Prostate gland (tissue), 2 donors: ENCODE data around the gene FNDC5. TPM values are rescaled to one million over a fixed set of nuclear protein-coding genes. Genes with fewer than 3 reads are reported as not detected.

Source experiments
- DNase-seq: peaks from one replicate; pipeline ENCODE4 v3.0.0-alpha.2; 2019; ENCODE audit warnings: low spot score
- H3K27ac ChIP-seq, 2 donors: fragments of 200-600 bp; sonication (generic); 2 replicates each; pipeline ENCODE4 v1.5.1; 2017 to 2019
- H3K27me3 ChIP-seq: fragments of 200-600 bp; sonication (generic); replicated peaks from 2 replicates; pipeline ENCODE4 v1.5.1; 2019; ENCODE audit not compliant: insufficient read depth
- H3K36me3 ChIP-seq, 2 donors: fragments of 200-600 bp; sonication (generic); 1 replicate in 1 of 2; 2 replicates in 1 of 2; pipeline versions ENCODE4 v1.5.1 to v1.8.1; 2017 to 2019
- H3K4me1 ChIP-seq: fragments of 200-600 bp; sonication (generic); replicated peaks from 2 replicates; pipeline ENCODE4 v1.5.1; 2019
- H3K4me3 ChIP-seq, 2 donors: fragments of 200-600 bp; sonication (generic); 2 replicates each; pipeline ENCODE4 v1.5.1; 2017 to 2019
- H3K9me3 ChIP-seq: fragments of 200-600 bp; sonication (generic); 2 replicates; pipeline ENCODE4 v1.5.1; 2017
- CTCF ChIP-seq, 4 experiments: fragments of 200-600 bp in 2 of 4; fragments of 450-650 bp in 2 of 4; sonication (generic) in 2 of 4; IDR thresholded peaks; 1 replicate in 3 of 4; 2 replicates in 1 of 4; pipeline ENCODE4 v1.5.1; 2016 to 2019; ENCODE audit warnings: antibody characterized with exemption in 4 of 4, mild to moderate bottlenecking in 2 of 4, moderate library complexity in 2 of 4
- POLR2A ChIP-seq: fragments of 450-650 bp; IDR thresholded peaks from one replicate; pipeline ENCODE4 v1.6.1; 2016; ENCODE audit warnings: antibody characterized with exemption, mild to moderate bottlenecking
- POLR2AphosphoS5 ChIP-seq: sonication (generic); formaldehyde crosslinking; IDR thresholded peaks from one replicate; pipeline ENCODE4 v1.6.1; 2017; ENCODE audit warnings: antibody characterized with exemption
- WGBS: methylation state at CpG from one replicate; pipeline ENCODE4 v1.1.5; 2018; 5-methylcytosine and 5-hydroxymethylcytosine counted together
- intact Hi-C: fragments of 100-400 bp; cut with DNase I; formaldehyde crosslinking; loops from one replicate; pipeline ENCODE4 v1.14.2; 2022
- total RNA-seq, 2 donors: library from RNA; depleted of rRNA; stranded (reverse); fragments of >200 nt; gene quantifications; one replicate each; pipeline ENCODE4 v1.1.0, GENCODE V29; 2016

The FNDC5 gene
- total RNA-seq, 2 donors from 2014 or later: 1.5 to 19.1 TPM

GRCh38 chr1:32904797-32905196, 34.1 kb upstream of the FNDC5 start:
- Histone ChIP-seq H3K27ac (peak overlapping the region in 1 of 2 donors; percentile 3), H3K9me3 (no peaks in the 10 kb centered on the region), H3K4me1 (no peaks in the 10 kb centered on the region), H3K36me3 (no peaks in the 10 kb centered on the region), H3K4me3 (no peak overlapping the region), H3K27me3 (no peaks in the 10 kb centered on the region)
- no peak for DNase-seq
- intact Hi-C loops: no loop called here
- TF ChIP-seq CTCF (IDR thresholded peaks at IDR 0.05) (no peak), POLR2A (no peak), POLR2AphosphoS5 (peak; percentile 2)
- WGBS: 63% methylated on average over 2 of the region's 2 CpGs

- DNase-seq: no peak
Observed at GRCh38 chr1:32903991-32904785, 33.5 kb upstream of the FNDC5 start.

GRCh38 chr1:32902535-32902920, 31.8 kb upstream of the FNDC5 start:
- intact Hi-C loops: no loop called here
- Histone ChIP-seq H3K27ac (no peak overlapping the region), H3K4me1 (no peaks in the 10 kb centered on the region), H3K4me3 (no peak overlapping the region), H3K9me3 (no peaks in the 10 kb centered on the region), H3K36me3 (no peaks in the 10 kb centered on the region), H3K27me3 (no peaks in the 10 kb centered on the region)
- WGBS: 78% methylated on average over 6 of the region's 6 CpGs
- DNase-seq: no peak
- TF ChIP-seq POLR2A (no peak), CTCF (IDR thresholded peaks at IDR 0.05) (no peak), POLR2AphosphoS5 (no peak)

More at GRCh38 chr1:32903991-32904785, 33.5 kb upstream of the FNDC5 start:
- intact Hi-C loops: no loop called here
- Histone ChIP-seq H3K36me3 (no peaks in the 10 kb centered on the region), H3K27ac (peak overlapping the region in 1 of 2 donors; percentile 3), H3K4me3 (no peak overlapping the region), H3K27me3 (no peaks in the 10 kb centered on the region), H3K9me3 (no peaks in the 10 kb centered on the region), H3K4me1 (no peaks in the 10 kb centered on the region)
- TF ChIP-seq POLR2AphosphoS5 (peak; percentile 7), CTCF (IDR thresholded peaks at IDR 0.05) (no peak), POLR2A (no peak)
- 72% methylated on average over 3 of the region's 3 CpGs for WGBS

- 50% methylated on average over 24 of the region's 24 CpGs for WGBS
- H3K4me1 ChIP-seq: no peaks in the 10 kb centered on the region
- TF ChIP-seq CTCF (IDR thresholded peaks at IDR 0.05): no peak
- no peak for TF ChIP-seq POLR2AphosphoS5
- no peak for TF ChIP-seq POLR2A
- no peaks in the 10 kb centered on the region for H3K36me3 ChIP-seq
- peak overlapping the region; percentile 79 to 85 for H3K4me3 ChIP-seq
- DNase-seq: no peak
- H3K9me3 ChIP-seq: no peaks in the 10 kb centered on the region
- intact Hi-C loops: no loop called here
- no peaks in the 10 kb centered on the region for H3K27me3 ChIP-seq
- peak overlapping the region; percentile 68 to 85 for H3K27ac ChIP-seq
Observed at GRCh38 chr1:32901823-32902534, 31.3 kb upstream of the FNDC5 start.
